Activated T-helper 9 cell treated with anti-CD3 and anti-CD28 coated beads, Interleukin-2, amount 50 U/mL, for 16 hours (primary cell): ENCODE data around the gene CNRIP1.
A peak's percentile ranks its signal among the peaks of the same experiment; 100 is the strongest.

Experiments used
- DNase-seq: peaks from one replicate; pipeline ENCODE4 v3.0.0-alpha.2; 2020; ENCODE audit warnings: low read depth

CNRIP1 gene

GRCh38 chr2:68292108-68292710 lies 27.5 kb downstream of the CNRIP1 start:
- no peak for DNase-seq

GRCh38 chr2:68291314-68291713 lies 28.4 kb downstream of the CNRIP1 start:
- DNase-seq: no peak

GRCh38 chr2:68290901-68291300 lies 28.8 kb downstream of the CNRIP1 start:
- DNase-seq: no peak

GRCh38 chr2:68287580-68288441 lies 31.9 kb downstream of the CNRIP1 start:
- no peak for DNase-seq

- no peak for DNase-seq
These were observed 34.9 kb downstream of the CNRIP1 start for GRCh38 chr2:68284896-68285295.

GRCh38 chr2:68283419-68283812 lies 36.3 kb downstream of the CNRIP1 start:
- DNase-seq: no peak

- DNase-seq: no peak
These were observed 36.8 kb downstream of the CNRIP1 start for GRCh38 chr2:68282811-68283418.

- DNase-seq: no peak
These were observed 39.0 kb downstream of the CNRIP1 start for GRCh38 chr2:68280796-68281195.

- DNase-seq: no peak
These were observed 39.4 kb downstream of the CNRIP1 start for GRCh38 chr2:68280348-68280747.

GRCh38 chr2:68279691-68280090 lies 40.1 kb downstream of the CNRIP1 start:
- DNase-seq: no peak

GRCh38 chr2:68278169-68278568 lies 41.6 kb downstream of the CNRIP1 start:
- no peak for DNase-seq

GRCh38 chr2:68274022-68274421 lies 45.7 kb downstream of the CNRIP1 start:
- DNase-seq: no peak

GRCh38 chr2:68272246-68272994 lies 47.3 kb downstream of the CNRIP1 start:
- no peak for DNase-seq

GRCh38 chr2:68266655-68267054 lies 53.1 kb downstream of the CNRIP1 start:
- DNase-seq: no peak

- DNase-seq: no peak
These were observed 56.1 kb downstream of the CNRIP1 start for GRCh38 chr2:68263632-68264031.

- DNase-seq: no peak
These were observed 60.9 kb downstream of the CNRIP1 start for GRCh38 chr2:68258851-68259250.

- no peak for DNase-seq
These were observed 63.7 kb downstream of the CNRIP1 start for GRCh38 chr2:68256093-68256450.

GRCh38 chr2:68253219-68254068 lies 66.3 kb downstream of the CNRIP1 start:
- no peak for DNase-seq

GRCh38 chr2:68252400-68253218 lies 67.1 kb downstream of the CNRIP1 start, which contains the start of gene PPP3R1:
PPP3R1 (minus strand) TSS chr2:68252532; CDS start chr2:68252127, 405 bp downstream.
- peak; percentile 93 for DNase-seq

- DNase-seq: peak; percentile 36
These were observed 67.8 kb downstream of the CNRIP1 start for GRCh38 chr2:68251855-68252399.
